ENCODE data around the gene PPP6R3. TPM values are rescaled to one million over a fixed set of nuclear protein-coding genes. Genes with fewer than 3 reads are reported as not detected.

The PPP6R3 gene
- total RNA-seq, 1 experiment from 2014 or later = 122 TPM

GRCh38 chr11:68524213-68524612 lies 63.7 kb downstream of the PPP6R3 start:
- Mint-ChIP-seq H3K27ac (ENCODE audit: unreplicated experiment) (no peak overlapping the region), H3K4me3 (ENCODE audit: low read depth, unreplicated experiment) (no peak overlapping the region), H3K27me3 (ENCODE audit: unreplicated experiment) (no peaks in the 10 kb centered on the region), H3K4me1 (ENCODE audit: low read depth, unreplicated experiment) (peaks cover 45% of the 10 kb centered on the region), H3K9me3 (ENCODE audit: low read depth, unreplicated experiment) (no peaks in the 10 kb centered on the region), H3K36me3 (ENCODE audit: insufficient read depth, unreplicated experiment) (peaks cover 60% of the 10 kb centered on the region)
- no peak for DNase-seq
- intact Hi-C loops (cut with micrococcal nuclease; ENCODE audit: unreplicated experiment) = no loop called here
- TF ChIP-seq, protein P1, sequence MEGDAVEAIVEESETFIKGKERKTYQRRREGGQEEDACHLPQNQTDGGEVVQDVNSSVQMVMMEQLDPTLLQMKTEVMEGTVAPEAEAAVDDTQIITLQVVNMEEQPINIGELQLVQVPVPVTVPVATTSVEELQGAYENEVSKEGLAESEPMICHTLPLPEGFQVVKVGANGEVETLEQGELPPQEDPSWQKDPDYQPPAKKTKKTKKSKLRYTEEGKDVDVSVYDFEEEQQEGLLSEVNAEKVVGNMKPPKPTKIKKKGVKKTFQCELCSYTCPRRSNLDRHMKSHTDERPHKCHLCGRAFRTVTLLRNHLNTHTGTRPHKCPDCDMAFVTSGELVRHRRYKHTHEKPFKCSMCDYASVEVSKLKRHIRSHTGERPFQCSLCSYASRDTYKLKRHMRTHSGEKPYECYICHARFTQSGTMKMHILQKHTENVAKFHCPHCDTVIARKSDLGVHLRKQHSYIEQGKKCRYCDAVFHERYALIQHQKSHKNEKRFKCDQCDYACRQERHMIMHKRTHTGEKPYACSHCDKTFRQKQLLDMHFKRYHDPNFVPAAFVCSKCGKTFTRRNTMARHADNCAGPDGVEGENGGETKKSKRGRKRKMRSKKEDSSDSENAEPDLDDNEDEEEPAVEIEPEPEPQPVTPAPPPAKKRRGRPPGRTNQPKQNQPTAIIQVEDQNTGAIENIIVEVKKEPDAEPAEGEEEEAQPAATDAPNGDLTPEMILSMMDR (IDR thresholded peaks at IDR 0.05; ENCODE audit: unreplicated experiment) = no peak
- CTCF ChIA-PET = no interaction called here
- no TSS peak for BruUV-seq (replicated peaks)

DNA sequence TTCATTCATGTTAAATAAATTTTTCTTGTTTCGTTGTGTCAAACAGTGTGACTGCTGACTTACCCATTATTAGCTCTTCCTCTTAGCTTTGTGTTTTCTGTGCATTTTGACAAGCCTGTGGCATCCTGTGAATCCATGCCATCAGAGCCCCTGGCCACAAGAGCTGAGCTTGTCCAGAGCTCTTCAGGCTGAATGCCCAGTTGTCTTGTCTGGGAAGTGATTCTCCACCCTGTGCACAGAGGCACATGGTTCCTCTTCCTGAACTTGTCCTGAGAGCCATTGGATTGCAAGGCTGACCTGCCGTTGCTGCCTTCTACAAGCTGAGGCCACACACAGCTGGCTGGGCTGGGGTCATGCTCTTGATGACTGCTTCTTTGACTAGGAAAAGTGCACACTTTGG lies 64.1 kb downstream of the PPP6R3 start:
- H3K36me3 Mint-ChIP-seq (ENCODE audit: insufficient read depth, unreplicated experiment) = peaks cover 55% of the 10 kb centered on the region
- no peaks in the 10 kb centered on the region for H3K9me3 Mint-ChIP-seq (ENCODE audit: low read depth, unreplicated experiment)
- intact Hi-C loops (cut with micrococcal nuclease; ENCODE audit: unreplicated experiment) = no loop called here
- no peak for DNase-seq
- no peak overlapping the region for H3K27ac Mint-ChIP-seq (ENCODE audit: unreplicated experiment)
- TF ChIP-seq, protein P1 (IDR thresholded peaks at IDR 0.05; ENCODE audit: unreplicated experiment) = no peak
- peaks cover 45% of the 10 kb centered on the region for H3K4me1 Mint-ChIP-seq (ENCODE audit: low read depth, unreplicated experiment)
- no peak overlapping the region for H3K4me3 Mint-ChIP-seq (ENCODE audit: low read depth, unreplicated experiment)
- no peaks in the 10 kb centered on the region for H3K27me3 Mint-ChIP-seq (ENCODE audit: unreplicated experiment)
- CTCF ChIA-PET = no interaction called here
- BruUV-seq (replicated peaks) = no TSS peak

GRCh38 chr11:68525336-68525735 lies 64.8 kb downstream of the PPP6R3 start:
- peaks cover 45% of the 10 kb centered on the region for H3K4me1 Mint-ChIP-seq (ENCODE audit: low read depth, unreplicated experiment)
- no peaks in the 10 kb centered on the region for H3K9me3 Mint-ChIP-seq (ENCODE audit: low read depth, unreplicated experiment)
- BruUV-seq (replicated peaks) = no TSS peak
- no peak overlapping the region for H3K27ac Mint-ChIP-seq (ENCODE audit: unreplicated experiment)
- H3K4me3 Mint-ChIP-seq (ENCODE audit: low read depth, unreplicated experiment) = no peak overlapping the region
- H3K36me3 Mint-ChIP-seq (ENCODE audit: insufficient read depth, unreplicated experiment) = peaks cover 49% of the 10 kb centered on the region
- CTCF ChIA-PET = interaction anchor here (0.5 kb wide), 1 partner anchor 16 kb away, joined by 3 read pairs; no protein-coding TSS in a partner anchor
- DNase-seq = no peak
- intact Hi-C loops (cut with micrococcal nuclease; ENCODE audit: unreplicated experiment) = no loop called here
- TF ChIP-seq, protein P1 (IDR thresholded peaks at IDR 0.05; ENCODE audit: unreplicated experiment) = no peak
- no peaks in the 10 kb centered on the region for H3K27me3 Mint-ChIP-seq (ENCODE audit: unreplicated experiment)

DNA sequence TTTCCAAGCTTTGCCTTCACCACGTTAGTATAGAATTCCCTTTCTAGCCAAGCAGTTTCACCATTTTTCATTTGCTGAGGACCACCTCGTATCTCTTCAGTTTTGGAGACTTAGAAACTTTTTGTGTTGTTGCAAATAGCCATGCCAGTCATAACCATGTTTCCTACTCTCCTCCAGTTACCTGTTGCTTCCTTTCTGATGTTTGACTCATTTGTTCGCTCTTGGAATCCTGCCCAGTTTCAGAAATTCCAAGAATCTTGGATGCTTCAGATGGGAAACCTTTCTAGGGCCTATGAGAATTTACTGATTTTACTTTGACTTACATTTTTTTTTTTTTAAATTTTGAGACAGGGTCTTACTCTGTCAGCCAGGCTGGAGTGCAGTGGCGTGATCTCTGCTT lies 65.4 kb downstream of the PPP6R3 start:
- no peak overlapping the region for H3K27ac Mint-ChIP-seq (ENCODE audit: unreplicated experiment)
- intact Hi-C loops (cut with micrococcal nuclease; ENCODE audit: unreplicated experiment) = no loop called here
- H3K27me3 Mint-ChIP-seq (ENCODE audit: unreplicated experiment) = no peaks in the 10 kb centered on the region
- peaks cover 43% of the 10 kb centered on the region for H3K36me3 Mint-ChIP-seq (ENCODE audit: insufficient read depth, unreplicated experiment)
- no peak overlapping the region for H3K4me3 Mint-ChIP-seq (ENCODE audit: low read depth, unreplicated experiment)
- no peak for DNase-seq
- H3K4me1 Mint-ChIP-seq (ENCODE audit: low read depth, unreplicated experiment) = peaks cover 45% of the 10 kb centered on the region
- CTCF ChIA-PET = no interaction called here
- TF ChIP-seq, protein P1 (IDR thresholded peaks at IDR 0.05; ENCODE audit: unreplicated experiment) = no peak
- no peaks in the 10 kb centered on the region for H3K9me3 Mint-ChIP-seq (ENCODE audit: low read depth, unreplicated experiment)
- no TSS peak for BruUV-seq (replicated peaks)
